Panc1 (cell line): ENCODE results near the gene SMARCAD1. TPM values are rescaled to one million over a fixed set of nuclear protein-coding genes. Genes with fewer than 3 reads are reported as not detected.

Experiments
- ATAC-seq: fragments of 200-7000 bp; cut with Tn5 transposase; 2 replicates; pipeline ENCODE4 v1.9.1; 2020; ENCODE audit warnings: mild to moderate bottlenecking, moderate library complexity
- BruUV-seq: library from RNA; stranded (reverse); fragments of 400-500 nt; replicated peaks from 2 replicates; lab custom pipeline; 2021; lab: Mats Ljungman, UMichigan
- CTCF ChIA-PET: fragments of 300-600 bp; sonication (Branson Sonifier 250); formaldehyde crosslinking; loops from one replicate; lab custom pipeline; 2022; ENCODE audit warnings: antibody characterized with exemption; lab: Charles Lee
- POLR2A ChIA-PET: fragments of 300-600 bp; sonication (Branson Sonifier 250); formaldehyde crosslinking; loops from one replicate; lab custom pipeline; 2022; ENCODE audit warnings: antibody characterized with exemption; lab: Charles Lee
- DNase-seq: peaks from one replicate; pipeline ENCODE4 v3.0.0-alpha.2; 2010; ENCODE audit warnings: low read depth, low spot score
- H3K27ac ChIP-seq: 2 replicates; pipeline ENCODE4 v1.5.1; 2011; ENCODE audit warnings: mild to moderate bottlenecking, low read length, inconsistent platforms
- H3K27me3 ChIP-seq: fragments of 200-500 bp; sonication (Bioruptor generic); 2 replicates; pipeline ENCODE4 v1.6.0; 2014; ENCODE audit warnings: low read length, inconsistent platforms; ENCODE audit not compliant: control insufficient read depth, insufficient read depth
- H3K36me3 ChIP-seq: fragments of 200-500 bp; sonication (Bioruptor generic); 2 replicates; pipeline ENCODE4 v1.5.1; 2014; ENCODE audit warnings: inconsistent platforms, mild to moderate bottlenecking, low read length, moderate library complexity; ENCODE audit not compliant: control insufficient read depth, insufficient read depth
- H3K4me1 ChIP-seq: 2 replicates; pipeline ENCODE4 v1.5.1; 2011; ENCODE audit warnings: inconsistent platforms, mild to moderate bottlenecking, low read length, moderate library complexity; ENCODE audit not compliant: control insufficient read depth, insufficient read depth
- H3K4me3 ChIP-seq, 2 experiments: 2 replicates each; pipeline ENCODE4 v1.5.1; 2011 to 2012; ENCODE audit warnings: low read depth in 2 of 2, low read length in 2 of 2, mild to moderate bottlenecking in 2 of 2, inconsistent platforms in 1 of 2, moderate library complexity in 1 of 2
- H3K9me3 ChIP-seq: fragments of 200-500 bp; sonication (Bioruptor generic); 2 replicates; pipeline ENCODE4 v1.5.1; 2014; ENCODE audit warnings: low read depth, mild to moderate bottlenecking, inconsistent platforms, low read length, moderate library complexity; ENCODE audit not compliant: control insufficient read depth, insufficient read depth
- CTCF ChIP-seq: fragments of 450-650 bp; IDR thresholded peaks from 2 replicates; pipeline ENCODE4 v1.5.1; 2017; ENCODE audit warnings: mild to moderate bottlenecking
- POLR2AphosphoS5 ChIP-seq: IDR thresholded peaks from 2 replicates; pipeline ENCODE4 v1.6.1; 2012; ENCODE audit warnings: mild to moderate bottlenecking, low read depth, low read length, moderate library complexity
- SIN3A ChIP-seq: IDR thresholded peaks from 2 replicates; pipeline ENCODE4 v1.6.1; 2012; ENCODE audit warnings: low read depth, mild to moderate bottlenecking, low read length, moderate library complexity, borderline replicate concordance; ENCODE audit not compliant: insufficient read depth
- TCF7L2 ChIP-seq: IDR thresholded peaks from 2 replicates; pipeline ENCODE4 v1.6.1; 2011; ENCODE audit warnings: mild to moderate bottlenecking, low read depth, low read length, inconsistent platforms
- in situ Hi-C: cut with HindIII; loops from 2 replicates; pipeline ENCODE4 v1.10.0; 2016; ENCODE audit warnings: low sequenced_read_pairs, low pct_unique_long_range_greater_than_20kb
- intact Hi-C: fragments of 100-400 bp; cut with micrococcal nuclease; formaldehyde crosslinking; loops from one replicate; pipeline ENCODE4 v1.10.0; 2022; ENCODE audit not compliant: unreplicated experiment
- total RNA-seq: library from RNA; stranded (reverse); gene quantifications from one replicate; pipeline ENCODE4 v1.2.1, GENCODE V29; 2021; ENCODE audit not compliant: unreplicated experiment
- TF ChIP-seq, protein P1 (sequence below), 2 experiments: IDR thresholded peaks; 2 replicates each; pipeline ENCODE4 v1.6.1; 2011 to 2012; ENCODE audit warnings: low read depth in 2 of 2, control low read depth in 1 of 2, low read length in 1 of 2, mild to moderate bottlenecking in 1 of 2, moderate library complexity in 1 of 2; ENCODE audit not compliant: insufficient read depth in 1 of 2

The SMARCAD1 gene
- total RNA-seq, 1 experiment from 2014 or later = 20.7 TPM

DNA sequence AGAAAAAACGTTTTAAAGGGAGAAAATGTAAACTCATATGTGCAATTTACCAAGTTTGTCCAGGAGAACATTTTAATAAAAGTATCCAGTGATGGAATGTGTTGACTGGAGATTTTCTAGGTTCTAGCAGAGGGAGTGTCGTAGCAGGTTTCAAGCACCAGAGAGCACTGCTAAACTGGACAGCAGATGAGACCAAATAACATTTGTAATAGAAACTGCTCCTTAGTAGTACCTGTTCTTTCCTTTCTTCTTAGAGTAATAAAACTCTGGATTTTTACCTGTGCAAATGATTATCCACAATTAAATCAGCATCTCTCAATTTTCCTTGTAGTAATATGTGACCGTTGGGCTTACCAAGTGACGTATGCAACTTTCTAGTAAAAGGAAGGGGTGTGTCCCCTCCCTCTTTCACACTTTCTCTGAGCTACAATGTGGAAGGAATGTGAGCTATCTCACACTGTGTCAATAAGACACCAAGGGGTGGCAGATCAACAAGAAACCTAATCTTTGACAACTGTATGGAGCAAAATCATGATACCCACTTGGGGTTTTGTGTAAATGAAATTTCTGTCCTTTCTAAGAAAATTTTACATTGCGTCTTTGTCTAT lies 125.4 kb downstream of the SMARCAD1 start:
- intact Hi-C loops = no loop called here
- TF ChIP-seq SIN3A (no peak), CTCF (peak; percentile 13; the same call in 1 of the 2 replicates), POLR2AphosphoS5 (no peak), TCF7L2 (no peak)
- TF ChIP-seq, protein P1, sequence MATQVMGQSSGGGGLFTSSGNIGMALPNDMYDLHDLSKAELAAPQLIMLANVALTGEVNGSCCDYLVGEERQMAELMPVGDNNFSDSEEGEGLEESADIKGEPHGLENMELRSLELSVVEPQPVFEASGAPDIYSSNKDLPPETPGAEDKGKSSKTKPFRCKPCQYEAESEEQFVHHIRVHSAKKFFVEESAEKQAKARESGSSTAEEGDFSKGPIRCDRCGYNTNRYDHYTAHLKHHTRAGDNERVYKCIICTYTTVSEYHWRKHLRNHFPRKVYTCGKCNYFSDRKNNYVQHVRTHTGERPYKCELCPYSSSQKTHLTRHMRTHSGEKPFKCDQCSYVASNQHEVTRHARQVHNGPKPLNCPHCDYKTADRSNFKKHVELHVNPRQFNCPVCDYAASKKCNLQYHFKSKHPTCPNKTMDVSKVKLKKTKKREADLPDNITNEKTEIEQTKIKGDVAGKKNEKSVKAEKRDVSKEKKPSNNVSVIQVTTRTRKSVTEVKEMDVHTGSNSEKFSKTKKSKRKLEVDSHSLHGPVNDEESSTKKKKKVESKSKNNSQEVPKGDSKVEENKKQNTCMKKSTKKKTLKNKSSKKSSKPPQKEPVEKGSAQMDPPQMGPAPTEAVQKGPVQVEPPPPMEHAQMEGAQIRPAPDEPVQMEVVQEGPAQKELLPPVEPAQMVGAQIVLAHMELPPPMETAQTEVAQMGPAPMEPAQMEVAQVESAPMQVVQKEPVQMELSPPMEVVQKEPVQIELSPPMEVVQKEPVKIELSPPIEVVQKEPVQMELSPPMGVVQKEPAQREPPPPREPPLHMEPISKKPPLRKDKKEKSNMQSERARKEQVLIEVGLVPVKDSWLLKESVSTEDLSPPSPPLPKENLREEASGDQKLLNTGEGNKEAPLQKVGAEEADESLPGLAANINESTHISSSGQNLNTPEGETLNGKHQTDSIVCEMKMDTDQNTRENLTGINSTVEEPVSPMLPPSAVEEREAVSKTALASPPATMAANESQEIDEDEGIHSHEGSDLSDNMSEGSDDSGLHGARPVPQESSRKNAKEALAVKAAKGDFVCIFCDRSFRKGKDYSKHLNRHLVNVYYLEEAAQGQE (IDR thresholded peaks at IDR 0.05; ENCODE audit: insufficient read depth in 1 of 2, low read depth in 2 of 2, low read length in 1 of 2) = no peak

GRCh38 chr4:94333866-94334265 lies 126.2 kb downstream of the SMARCAD1 start:
- H3K9me3 ChIP-seq = no peaks in the 10 kb centered on the region
- DNase-seq (no peak), ATAC-seq (no peak)
- no peaks in the 10 kb centered on the region for H3K36me3 ChIP-seq
- BruUV-seq = no TSS peak
- intact Hi-C loops = no loop called here
- TF ChIP-seq POLR2AphosphoS5 (no peak), SIN3A (no peak), TCF7L2 (no peak), CTCF (no peak)
- TF ChIP-seq, protein P1 (IDR thresholded peaks at IDR 0.05; ENCODE audit: insufficient read depth in 1 of 2, low read depth in 2 of 2, low read length in 1 of 2) = no peak
- no peak overlapping the region for H3K4me3 ChIP-seq
- H3K4me1 ChIP-seq = no peaks in the 10 kb centered on the region
- in situ Hi-C loops = no loop called here
- CTCF ChIA-PET = no interaction called here
- H3K27ac ChIP-seq = no peak overlapping the region
- POLR2A ChIA-PET = no interaction called here
- H3K27me3 ChIP-seq = no peaks in the 10 kb centered on the region

More for the DNA sequence above, 125.4 kb downstream of the SMARCAD1 start:
- no peak for ATAC-seq
- H3K4me3 ChIP-seq = no peak overlapping the region
- H3K4me1 ChIP-seq = no peaks in the 10 kb centered on the region
- no peaks in the 10 kb centered on the region for H3K36me3 ChIP-seq
- no peak overlapping the region for H3K27ac ChIP-seq
- CTCF ChIA-PET = no interaction called here
- no peaks in the 10 kb centered on the region for H3K9me3 ChIP-seq
- in situ Hi-C loops = no loop called here
- POLR2A ChIA-PET = no interaction called here
- DNase-seq = no peak
- no TSS peak for BruUV-seq
- H3K27me3 ChIP-seq = no peaks in the 10 kb centered on the region
